Measurements from ENCODE around the gene BIVM.

The BIVM gene

DNA sequence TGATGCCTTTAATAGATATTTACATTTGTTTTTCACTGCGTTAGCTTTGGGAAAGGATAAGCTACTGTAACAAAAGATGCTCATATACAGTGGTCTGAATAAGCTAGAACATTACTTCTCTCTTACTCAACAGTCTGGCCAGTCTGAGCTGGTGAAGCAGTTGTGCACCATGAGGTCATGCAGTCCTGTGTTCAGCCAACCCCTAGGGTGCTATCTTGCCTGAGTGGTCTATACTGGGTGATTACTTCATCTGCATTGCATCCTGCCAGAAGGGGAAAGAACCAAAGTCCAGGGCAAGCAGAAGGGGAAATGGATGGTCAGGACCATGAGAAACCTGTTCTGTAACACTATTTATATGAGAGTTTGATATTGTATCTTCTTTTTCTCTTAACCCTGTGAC lies 78.4 kb downstream of the BIVM start:
- DNase-seq (ENCODE audit: low read depth in 3 of 3, low spot score in 1 of 3) = no peak

DNA sequence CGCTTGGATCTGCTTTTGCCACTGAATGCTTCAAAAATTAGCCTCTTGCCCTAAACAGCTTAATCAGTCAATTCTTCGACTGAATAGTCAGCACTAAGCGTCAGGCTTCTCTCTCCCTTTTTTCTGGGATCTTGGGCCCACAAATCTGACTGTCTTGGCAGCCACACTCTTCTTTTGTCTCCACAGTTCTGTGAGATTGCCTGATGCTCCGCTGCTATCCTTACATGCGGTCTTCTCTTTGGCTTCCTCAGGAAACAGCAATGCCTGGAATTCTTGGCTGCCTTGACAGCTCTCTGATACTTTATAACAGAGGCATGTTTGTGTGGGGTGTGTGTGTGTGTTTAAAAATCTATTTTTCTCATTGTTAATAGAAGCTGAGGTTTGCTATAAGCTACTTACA lies 79.6 kb downstream of the BIVM start:
- no peak for DNase-seq (ENCODE audit: low read depth in 3 of 3, low spot score in 1 of 3)

DNA sequence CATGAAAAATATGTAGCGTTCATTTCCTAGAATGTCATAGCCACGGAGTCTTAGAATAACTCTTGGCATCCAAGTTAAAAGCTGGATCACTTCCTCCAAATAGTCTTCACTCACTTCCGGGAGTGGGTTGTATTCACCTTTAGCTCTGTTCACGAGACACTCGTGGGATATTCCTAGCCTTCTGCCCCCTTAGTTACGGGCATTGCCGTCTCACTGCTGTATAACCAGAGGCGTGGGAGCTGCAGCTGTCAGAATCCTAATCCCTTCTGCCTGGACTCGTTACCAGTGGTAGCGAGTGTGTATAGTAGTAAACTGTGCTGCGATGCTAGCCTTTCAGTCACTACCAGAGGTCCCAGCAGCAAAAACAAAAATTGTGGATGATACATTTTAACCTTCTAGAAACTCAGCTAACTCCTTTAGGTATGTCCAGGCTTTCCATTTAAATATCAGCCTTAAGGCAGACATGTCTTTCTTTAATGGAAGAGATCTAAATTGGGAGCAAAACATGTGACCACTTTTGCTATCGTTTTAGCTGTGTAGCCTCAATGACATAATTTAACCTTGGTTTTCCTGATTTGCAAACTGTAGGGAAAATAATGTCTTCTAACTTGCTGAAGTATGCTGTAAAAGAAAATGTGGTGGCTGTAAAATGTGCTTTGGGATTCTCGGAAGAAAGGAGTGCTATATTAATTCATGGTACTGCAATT lies 81.0 kb downstream of the BIVM start:
- DNase-seq (ENCODE audit: low read depth in 3 of 3, low spot score in 1 of 3) = no peak

GRCh38 chr13:102881819-102882686 lies 83.1 kb downstream of the BIVM start:
- no peak for DNase-seq (ENCODE audit: low read depth in 3 of 3, low spot score in 1 of 3)

Measured in stimulated activated CD4-positive, alpha-beta T cell treated with anti-CD3 and anti-CD28 coated beads, TNF-alpha, amount 100 ng/mL, for 1 hour (primary cell).